ENCODE measurements around the gene KDM6B. TPM values are rescaled to one million over a fixed set of nuclear protein-coding genes. Genes with fewer than 3 reads are reported as not detected.
"Not testable (repeated sequence)": the region's sequence is repeated elsewhere in the genome, so short reads cannot be mapped to it uniquely, and the experiment has no call there.

KDM6B gene
- 10 to 100 TPM; 34.9 to 41.2 TPM for total RNA-seq

- H3K9me3 Mint-ChIP-seq = no peaks in the 10 kb centered on the region
- ATAC-seq (peak; percentile 71 to 77), DNase-seq (ENCODE audit: low spot score in 2 of 2) (peak; percentile 87 to 90)
- H3K36me3 Mint-ChIP-seq = no peaks in the 10 kb centered on the region
- H3K27ac Mint-ChIP-seq = peak within 1 kb of the TSS; percentile 97
Observed at GRCh38 chr17:7833795-7834541, at the start of gene KDM6B. Gene KDM6B, plus strand, starts transcription at chr17:7834217. Its CDS starts 11,338 bp downstream, at chr17:7845555.

- H3K27ac Mint-ChIP-seq = no peak overlapping the region
- no peaks in the 10 kb centered on the region for H3K9me3 Mint-ChIP-seq
- ATAC-seq (no peak), DNase-seq (ENCODE audit: low spot score in 2 of 2) (no peak)
- no peaks in the 10 kb centered on the region for H3K36me3 Mint-ChIP-seq
Observed at GRCh38 chr17:7786866-7787265, 47.2 kb upstream of the KDM6B start.

DNA sequence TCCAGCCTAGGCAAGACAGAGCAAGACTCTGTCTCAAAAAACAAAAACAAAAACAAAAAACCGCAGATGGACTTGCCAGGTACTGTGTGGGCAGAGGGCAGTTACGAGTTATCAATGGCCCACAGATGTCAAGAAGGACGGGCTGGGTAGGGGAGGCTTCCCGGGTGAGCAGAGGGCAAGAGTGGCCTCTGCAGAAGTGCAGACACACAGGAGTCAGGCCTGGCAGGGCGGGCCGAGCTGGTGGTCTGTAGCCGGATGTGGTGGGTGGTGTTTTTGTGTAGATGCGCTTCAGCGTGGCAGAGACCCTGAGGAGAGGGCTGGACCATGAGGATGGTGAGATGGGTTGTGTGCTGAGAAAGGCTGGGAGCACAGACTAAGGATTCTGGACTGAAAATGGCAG lies 44.9 kb upstream of the KDM6B start:
- DNase-seq (ENCODE audit: low spot score in 2 of 2) (no peak), ATAC-seq (no peak)
- H3K9me3 Mint-ChIP-seq = no peaks in the 10 kb centered on the region
- H3K36me3 Mint-ChIP-seq = no peaks in the 10 kb centered on the region
- H3K27ac Mint-ChIP-seq = no peak overlapping the region

DNA sequence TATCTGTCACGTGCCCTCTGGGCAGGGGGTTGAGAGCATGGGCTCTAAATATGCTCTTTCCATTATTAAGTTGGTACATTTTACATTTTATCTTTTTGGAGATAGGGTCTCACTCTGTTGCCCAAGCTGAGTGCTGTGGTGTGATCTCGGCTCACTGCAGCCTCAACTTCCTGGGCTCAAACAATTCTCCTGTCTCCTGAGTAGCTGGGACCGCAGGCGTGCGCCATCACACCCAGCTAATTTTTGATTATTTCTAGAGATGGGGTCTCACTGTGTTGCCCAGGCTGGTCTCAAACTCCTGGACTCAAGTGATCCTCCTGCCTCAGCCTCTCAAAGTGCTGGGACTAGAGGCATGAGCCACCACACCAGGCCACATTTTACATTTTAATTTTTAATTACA lies 43.9 kb upstream of the KDM6B start:
- DNase-seq (ENCODE audit: low spot score in 2 of 2) (no peak), ATAC-seq (no peak)
- no peaks in the 10 kb centered on the region for H3K9me3 Mint-ChIP-seq
- no peaks in the 10 kb centered on the region for H3K36me3 Mint-ChIP-seq
- no peak overlapping the region for H3K27ac Mint-ChIP-seq

GRCh38 chr17:7792611-7793010 lies 41.4 kb upstream of the KDM6B start:
- ATAC-seq (no peak), DNase-seq (ENCODE audit: low spot score in 2 of 2) (no peak)
- peak overlapping the region in 1 of 2 donors; percentile 12 for H3K27ac Mint-ChIP-seq
- no peaks in the 10 kb centered on the region for H3K9me3 Mint-ChIP-seq
- no peaks in the 10 kb centered on the region for H3K36me3 Mint-ChIP-seq

GRCh38 chr17:7794075-7794663 lies 39.8 kb upstream of the KDM6B start:
- Mint-ChIP-seq H3K36me3 (no peaks in the 10 kb centered on the region), H3K9me3 (no peaks in the 10 kb centered on the region), H3K27ac (no peak overlapping the region)
- DNase-seq (ENCODE audit: low spot score in 2 of 2) (no peak), ATAC-seq (no peak)

DNA sequence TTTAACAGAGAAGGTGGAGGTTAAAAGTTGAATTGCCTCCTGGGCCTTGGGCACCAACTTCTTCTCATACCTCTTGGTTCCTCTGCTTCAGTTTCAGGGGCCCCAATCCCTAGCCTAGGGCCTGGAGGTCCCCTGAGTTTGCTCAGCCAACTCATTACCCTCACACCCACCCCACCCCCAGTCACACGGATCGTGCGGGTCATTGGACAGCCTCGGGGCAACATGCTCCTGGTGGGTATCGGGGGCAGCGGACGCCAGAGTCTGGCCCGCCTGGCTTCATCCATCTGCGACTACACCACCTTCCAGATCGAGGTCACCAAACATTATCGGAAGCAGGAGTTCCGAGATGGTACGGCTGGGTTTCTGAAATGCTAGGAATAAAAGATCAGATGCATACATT lies 36.0 kb upstream of the KDM6B start:
- H3K27ac Mint-ChIP-seq = no peak overlapping the region
- no peak for ATAC-seq
- H3K9me3 Mint-ChIP-seq = no peaks in the 10 kb centered on the region
- no peaks in the 10 kb centered on the region for H3K36me3 Mint-ChIP-seq
- no peak for DNase-seq (ENCODE audit: low spot score in 2 of 2)

DNA sequence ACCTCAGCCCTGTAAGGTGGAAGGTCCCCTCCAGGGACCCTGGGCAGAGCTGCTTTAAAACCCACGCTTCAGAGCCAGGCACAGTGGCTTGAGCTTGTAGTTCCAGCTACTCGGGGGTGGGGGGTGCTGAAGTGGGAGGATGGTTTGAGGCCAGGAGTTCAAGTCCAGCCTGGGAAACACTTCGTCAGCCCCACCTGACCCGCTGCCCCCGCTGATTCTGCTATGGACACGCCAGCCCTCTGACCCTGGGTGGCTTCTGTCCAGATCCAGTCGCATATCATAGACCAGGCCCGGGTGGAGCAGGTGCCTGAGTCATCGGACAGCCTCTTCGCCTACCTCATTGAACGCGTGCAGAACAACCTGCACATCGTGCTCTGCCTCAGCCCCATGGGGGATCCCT lies 35.2 kb upstream of the KDM6B start:
- no peaks in the 10 kb centered on the region for H3K9me3 Mint-ChIP-seq
- no peak for ATAC-seq
- no peaks in the 10 kb centered on the region for H3K36me3 Mint-ChIP-seq
- DNase-seq (ENCODE audit: low spot score in 2 of 2) = no peak
- H3K27ac Mint-ChIP-seq = no peak overlapping the region

DNA sequence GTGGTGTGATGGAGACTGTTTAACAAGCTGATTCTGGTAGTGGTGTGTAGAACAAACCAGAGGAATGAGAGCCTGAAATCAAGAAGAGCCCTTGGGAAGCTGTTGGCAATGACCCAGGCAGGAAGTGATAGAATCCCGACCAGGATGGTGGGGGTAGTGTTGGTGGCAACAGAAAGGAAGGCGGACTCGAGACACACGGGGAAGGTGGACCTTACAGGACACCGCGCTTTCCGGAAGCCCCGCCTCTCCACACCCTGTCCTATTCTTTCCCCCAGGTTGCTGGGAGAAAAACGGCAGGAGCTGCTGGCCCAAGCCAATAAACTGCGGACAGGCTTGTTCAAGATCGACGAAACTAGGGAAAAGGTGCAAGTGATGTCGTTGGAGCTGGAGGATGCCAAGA lies 30.0 kb upstream of the KDM6B start:
- DNase-seq (ENCODE audit: low spot score in 2 of 2) (no peak), ATAC-seq (no peak)
- Mint-ChIP-seq H3K27ac (no peak overlapping the region), H3K36me3 (no peaks in the 10 kb centered on the region), H3K9me3 (no peaks in the 10 kb centered on the region)

- ATAC-seq (no peak), DNase-seq (ENCODE audit: low spot score in 2 of 2) (no peak)
- Mint-ChIP-seq H3K36me3 (no peaks in the 10 kb centered on the region), H3K27ac (no peak overlapping the region), H3K9me3 (no peaks in the 10 kb centered on the region)
Observed at GRCh38 chr17:7806587-7806986, 27.4 kb upstream of the KDM6B start.

DNA sequence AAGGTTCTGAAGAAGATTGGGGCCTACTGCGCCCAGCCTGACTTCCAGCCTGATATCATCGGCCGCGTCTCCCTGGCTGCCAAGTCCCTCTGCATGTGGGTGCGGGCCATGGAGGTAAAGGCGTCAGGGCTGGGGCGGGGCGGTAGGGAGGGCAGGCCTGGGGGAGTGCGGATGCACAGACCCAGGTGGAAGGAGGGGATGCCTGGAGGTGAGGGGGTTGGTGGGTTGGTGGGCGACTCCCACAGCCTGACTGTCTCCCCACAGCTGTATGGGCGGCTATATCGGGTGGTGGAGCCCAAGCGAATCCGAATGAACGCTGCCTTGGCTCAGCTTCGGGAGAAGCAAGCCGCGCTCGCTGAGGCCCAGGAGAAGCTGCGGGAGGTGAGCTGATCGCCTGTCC lies 26.8 kb upstream of the KDM6B start:
- no peak for ATAC-seq

GRCh38 chr17:7809086-7809790 lies 24.8 kb upstream of the KDM6B start:
- Mint-ChIP-seq H3K9me3 (no peaks in the 10 kb centered on the region), H3K27ac (no peak overlapping the region), H3K36me3 (no peaks in the 10 kb centered on the region)
- DNase-seq (ENCODE audit: low spot score in 2 of 2) (no peak), ATAC-seq (no peak)

More for the DNA sequence above, 26.8 kb upstream of the KDM6B start:
- no peaks in the 10 kb centered on the region for H3K36me3 Mint-ChIP-seq
- H3K9me3 Mint-ChIP-seq = no peaks in the 10 kb centered on the region
- no peak for DNase-seq (ENCODE audit: low spot score in 2 of 2)
- H3K27ac Mint-ChIP-seq = no peak overlapping the region

DNA sequence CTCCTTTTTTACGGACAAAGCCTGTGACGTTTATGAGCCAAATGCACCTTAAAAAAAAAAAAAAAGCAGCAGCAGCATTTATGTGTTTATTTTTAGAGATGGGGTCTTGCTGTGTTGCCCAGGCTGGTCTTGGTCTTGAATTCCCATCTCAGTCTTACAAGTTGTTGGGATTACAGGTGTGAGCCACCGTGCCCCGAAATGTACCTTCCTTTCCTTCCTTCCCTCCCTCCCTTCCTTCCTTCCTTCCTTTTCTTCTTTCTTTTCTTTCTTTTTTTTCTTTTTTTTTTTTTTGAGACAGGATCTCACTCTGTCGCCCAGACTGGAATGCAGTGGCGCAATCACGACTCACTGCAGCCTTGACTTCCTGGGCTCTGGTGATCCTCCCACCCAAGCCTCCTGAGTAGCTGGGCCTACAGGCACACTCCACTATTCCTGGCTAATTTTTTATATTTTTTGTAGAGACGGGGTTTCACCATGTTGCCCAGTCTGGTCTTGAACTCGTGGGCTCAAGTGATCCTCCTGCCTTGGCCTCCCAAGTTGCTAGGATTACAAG lies 24.1 kb upstream of the KDM6B start:
- H3K9me3 Mint-ChIP-seq; DNase-seq (ENCODE audit: low spot score in 2 of 2); H3K27ac Mint-ChIP-seq; ATAC-seq; H3K36me3 Mint-ChIP-seq: not testable (repeated sequence)

GRCh38 chr17:7811251-7811650 lies 22.8 kb upstream of the KDM6B start:
- ATAC-seq = no peak
- Mint-ChIP-seq H3K36me3 (no peaks in the 10 kb centered on the region), H3K27ac (no peak overlapping the region), H3K9me3 (no peaks in the 10 kb centered on the region)
- no peak for DNase-seq (ENCODE audit: low spot score in 2 of 2)

DNA sequence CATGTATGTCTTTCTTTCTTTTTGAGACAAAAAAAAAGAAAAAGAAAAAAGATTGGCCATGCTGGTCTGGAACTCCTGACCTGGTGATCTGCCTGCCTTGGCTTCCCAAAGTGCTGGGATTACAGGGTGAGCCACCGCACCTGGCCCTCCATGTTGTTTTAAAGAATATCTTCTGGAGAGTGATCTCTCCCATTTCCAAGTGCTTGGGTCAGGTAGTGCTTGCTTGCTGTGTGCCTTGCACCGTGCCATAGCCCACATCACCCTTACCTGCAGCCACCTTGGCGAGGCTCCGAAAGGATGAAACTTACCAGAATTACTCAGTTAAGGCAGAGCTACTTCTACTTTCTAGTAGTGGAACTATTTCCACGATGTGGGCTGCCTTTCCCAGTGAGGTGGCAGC lies 19.0 kb upstream of the KDM6B start:
- no peak for DNase-seq (ENCODE audit: low spot score in 2 of 2)
- no peaks in the 10 kb centered on the region for H3K9me3 Mint-ChIP-seq
- no peak overlapping the region for H3K27ac Mint-ChIP-seq
- no peak for ATAC-seq
- no peaks in the 10 kb centered on the region for H3K36me3 Mint-ChIP-seq

DNA sequence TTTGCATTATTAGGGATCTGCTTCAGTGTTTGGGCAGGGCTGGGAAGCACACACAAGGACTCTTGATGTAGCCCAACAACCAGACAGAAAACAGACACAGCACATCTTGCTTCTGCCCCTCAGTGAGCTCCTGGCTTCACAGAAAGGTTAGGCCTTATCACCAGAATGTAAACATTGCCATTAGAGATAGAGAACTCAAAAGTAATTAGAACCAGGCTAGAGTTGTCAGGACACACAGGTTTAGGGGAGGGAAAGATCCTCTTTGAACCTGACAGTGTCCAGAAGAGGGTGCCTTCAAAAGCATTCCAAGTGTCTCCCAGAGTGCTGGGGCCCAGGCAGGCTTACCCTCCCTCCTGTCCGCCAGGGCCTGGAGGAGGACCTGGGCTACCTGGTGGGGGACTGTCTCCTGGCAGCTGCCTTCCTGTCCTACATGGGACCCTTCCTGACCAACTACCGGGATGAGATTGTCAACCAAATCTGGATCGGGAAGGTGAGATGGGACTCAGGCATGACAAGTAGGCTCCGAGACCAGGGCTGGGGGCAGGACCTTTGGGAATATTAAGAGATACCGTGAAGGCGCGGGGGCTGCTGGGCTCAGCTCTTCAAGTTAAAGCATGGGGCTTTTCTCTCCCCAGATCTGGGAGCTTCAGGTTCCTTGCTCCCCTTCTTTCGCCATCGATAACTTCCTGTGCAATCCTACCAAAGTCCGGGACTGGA lies 16.9 kb upstream of the KDM6B start:
- Mint-ChIP-seq H3K36me3 (no peaks in the 10 kb centered on the region), H3K27ac (no peak overlapping the region), H3K9me3 (no peaks in the 10 kb centered on the region)
- DNase-seq (ENCODE audit: low spot score in 2 of 2) (no peak), ATAC-seq (no peak)

DNA sequence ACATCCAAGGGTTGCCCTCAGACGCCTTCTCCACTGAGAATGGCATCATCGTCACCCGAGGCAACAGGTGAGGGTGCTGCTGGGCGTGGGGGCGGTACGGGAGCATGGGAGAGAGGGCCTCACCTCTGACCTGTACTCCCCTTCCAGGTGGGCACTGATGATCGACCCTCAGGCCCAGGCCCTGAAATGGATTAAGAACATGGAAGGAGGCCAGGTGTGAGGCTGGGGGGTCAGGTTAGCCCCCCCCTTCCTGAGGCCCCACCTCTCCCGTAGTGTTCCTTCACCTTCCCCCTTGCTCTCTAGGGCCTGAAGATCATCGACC lies 16.4 kb upstream of the KDM6B start:
- no peak for ATAC-seq
- Mint-ChIP-seq H3K36me3 (no peaks in the 10 kb centered on the region), H3K9me3 (no peaks in the 10 kb centered on the region), H3K27ac (no peak overlapping the region)
- no peak for DNase-seq (ENCODE audit: low spot score in 2 of 2)

Data from activated naive CD4-positive, alpha-beta T cell treated with anti-CD3 and anti-CD28 coated beads, Interleukin-2, amount 50 U/mL, for 72 hours (primary cell).